Stimulated activated naive CD8-positive, alpha-beta T cell treated with anti-CD3 and anti-CD28 coated beads, Interleukin-15, Interleukin-2, amounts not matched to agents 100 ng/mL and 50 ng/mL, for 24 hours (primary cell): ENCODE measurements around the gene NUP153.
A peak's percentile ranks its signal among the peaks of the same experiment; 100 is the strongest.

ENCODE experiments used
- H3K27ac Mint-ChIP-seq: one replicate; pipeline ENCODE4 v1.8.0; 2021; ENCODE audit warnings: mild to moderate bottlenecking, mixed read lengths
- H3K27me3 Mint-ChIP-seq: one replicate; pipeline ENCODE4 v1.8.0; 2021; ENCODE audit warnings: mixed read lengths
- H3K36me3 Mint-ChIP-seq: one replicate; pipeline ENCODE4 v1.8.0; 2021; ENCODE audit warnings: low read depth, mixed read lengths
- H3K4me1 Mint-ChIP-seq: one replicate; pipeline ENCODE4 v1.8.0; 2021; ENCODE audit warnings: low read depth, mixed read lengths
- H3K4me3 Mint-ChIP-seq: one replicate; pipeline ENCODE4 v1.8.0; 2021; ENCODE audit warnings: mild to moderate bottlenecking, mixed read lengths
- H3K9me3 Mint-ChIP-seq: one replicate; pipeline ENCODE4 v1.8.0; 2021; ENCODE audit warnings: mixed read lengths

The NUP153 gene

DNA sequence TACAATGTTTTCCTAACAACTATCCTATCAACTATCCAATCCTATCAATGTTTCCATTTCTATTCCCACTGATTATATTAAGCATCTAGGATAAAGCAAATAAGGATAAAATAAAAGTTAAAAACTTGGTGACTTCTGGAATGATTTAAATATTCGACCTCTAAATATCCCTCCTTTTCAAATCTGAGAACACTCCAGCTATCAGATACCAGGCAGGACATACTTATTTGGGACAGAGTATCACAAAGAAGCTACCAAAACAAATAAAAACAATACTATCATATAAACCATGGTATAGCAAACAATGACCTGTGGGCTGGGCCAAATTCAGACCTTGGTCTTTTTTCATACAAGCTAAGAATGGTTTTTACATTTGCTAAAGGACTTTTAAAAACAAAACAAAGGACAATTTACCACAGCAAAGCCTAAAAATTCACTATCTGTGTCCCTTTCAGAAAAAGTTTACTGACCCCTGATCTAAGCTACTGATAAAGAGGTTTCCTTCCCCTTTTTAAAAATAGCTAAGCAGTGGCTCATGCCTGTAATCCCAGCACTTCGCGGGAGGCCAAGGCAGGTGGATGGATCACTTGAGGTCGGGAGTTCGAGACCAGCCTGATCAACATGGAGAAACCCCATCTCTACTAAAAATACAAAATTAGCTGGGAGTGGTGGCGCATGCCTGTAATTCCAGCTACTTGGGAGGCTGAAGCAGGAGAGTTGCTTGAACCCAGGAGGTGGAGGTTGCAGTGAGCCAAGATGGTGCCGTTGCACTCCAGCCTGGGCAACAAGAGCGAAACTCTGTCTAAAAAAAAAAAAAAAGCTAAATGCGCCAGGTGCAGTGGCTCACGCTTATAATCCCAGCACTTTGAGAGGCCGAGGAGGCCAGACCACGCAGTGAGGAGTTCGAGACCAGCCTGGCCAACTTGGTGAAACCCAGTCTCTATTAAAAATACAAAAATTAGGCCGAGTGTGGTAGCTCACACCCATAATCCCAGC is 6.0 kb downstream of the NUP153 start:
- Mint-ChIP-seq H3K4me1 (peaks cover 66% of the 10 kb centered on the region), H3K27me3 (no peaks in the 10 kb centered on the region), H3K4me3 (peak overlapping the region; percentile 41), H3K9me3 (no peaks in the 10 kb centered on the region), H3K27ac (peak overlapping the region; percentile 63), H3K36me3 (peaks cover 30% of the 10 kb centered on the region)

DNA sequence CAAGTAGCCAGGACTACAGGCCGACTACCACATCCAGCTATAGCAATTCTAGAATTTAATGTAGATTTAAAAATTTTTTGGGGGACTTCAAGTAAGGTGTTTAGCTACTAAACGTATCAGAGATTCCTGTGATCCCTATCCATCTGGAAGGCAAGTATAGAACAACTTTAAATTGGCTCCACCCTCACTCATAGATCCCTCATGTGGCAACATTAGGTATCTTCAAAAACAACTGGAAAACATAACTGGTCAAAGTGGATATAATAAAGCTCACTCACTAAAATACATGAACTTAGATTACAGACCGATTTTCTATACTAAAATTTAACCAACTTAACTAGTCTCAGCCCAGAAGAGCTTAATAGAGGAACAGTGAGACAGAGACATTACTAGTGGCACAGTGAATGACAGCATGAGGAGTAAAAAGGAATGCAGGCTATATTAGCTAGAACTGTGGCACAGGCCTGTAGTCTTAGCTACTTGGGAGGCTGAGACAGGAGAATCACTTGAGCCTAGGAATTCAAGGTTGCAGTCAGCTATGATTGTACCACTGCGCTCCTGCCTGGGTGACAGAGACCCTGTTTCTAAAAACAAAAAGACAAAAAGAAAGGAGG is 14.7 kb downstream of the NUP153 start:
- no peaks in the 10 kb centered on the region for H3K9me3 Mint-ChIP-seq
- H3K27me3 Mint-ChIP-seq: no peaks in the 10 kb centered on the region
- peaks cover 69% of the 10 kb centered on the region for H3K4me1 Mint-ChIP-seq
- peaks cover 36% of the 10 kb centered on the region for H3K36me3 Mint-ChIP-seq
- no peak overlapping the region for H3K4me3 Mint-ChIP-seq
- H3K27ac Mint-ChIP-seq: no peak overlapping the region

DNA sequence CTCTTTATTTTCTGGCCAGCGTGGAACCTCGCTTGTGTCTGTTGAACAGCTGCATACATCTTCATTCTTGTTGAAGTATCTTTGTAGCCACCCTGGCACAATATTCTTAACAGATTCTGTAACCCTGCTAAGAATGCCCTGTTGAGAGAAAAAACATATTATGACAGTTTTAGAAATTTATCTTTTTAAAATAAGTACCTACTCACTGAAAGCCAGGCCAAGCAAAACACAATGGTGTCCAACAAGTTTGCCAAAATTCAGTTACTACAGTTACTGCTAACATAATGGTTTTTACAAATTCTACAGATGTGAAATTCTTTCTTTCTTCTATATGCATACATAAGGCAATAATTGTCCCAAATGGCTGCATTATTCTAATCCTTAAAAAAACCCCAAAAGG is 18.2 kb downstream of the NUP153 start:
- peaks cover 58% of the 10 kb centered on the region for H3K4me1 Mint-ChIP-seq
- peaks cover 49% of the 10 kb centered on the region for H3K36me3 Mint-ChIP-seq
- H3K27ac Mint-ChIP-seq: no peak overlapping the region
- H3K4me3 Mint-ChIP-seq: no peak overlapping the region
- H3K27me3 Mint-ChIP-seq: no peaks in the 10 kb centered on the region
- H3K9me3 Mint-ChIP-seq: no peaks in the 10 kb centered on the region

DNA sequence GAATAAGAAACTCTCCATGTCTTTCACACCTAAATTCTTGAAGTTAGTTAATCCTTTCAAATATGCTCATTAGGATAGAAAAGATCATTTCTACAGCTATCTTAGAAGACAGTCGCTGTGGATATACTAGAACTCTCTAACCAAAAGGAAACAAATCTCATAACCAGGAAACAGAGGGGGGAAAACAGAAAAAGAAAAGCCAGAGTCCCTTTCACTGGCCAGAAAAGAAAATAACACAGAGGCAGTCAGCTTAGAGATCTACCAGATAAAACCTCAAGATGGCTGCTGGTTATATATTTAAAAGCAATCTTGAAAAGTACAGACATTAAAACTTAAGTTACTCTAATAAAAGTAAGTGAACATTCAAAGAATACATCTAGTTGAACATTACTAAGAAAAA is 19.6 kb downstream of the NUP153 start:
- no peak overlapping the region for H3K4me3 Mint-ChIP-seq
- no peaks in the 10 kb centered on the region for H3K9me3 Mint-ChIP-seq
- peaks cover 53% of the 10 kb centered on the region for H3K4me1 Mint-ChIP-seq
- peak overlapping the region; percentile 49 for H3K27ac Mint-ChIP-seq
- peaks cover 57% of the 10 kb centered on the region for H3K36me3 Mint-ChIP-seq
- H3K27me3 Mint-ChIP-seq: no peaks in the 10 kb centered on the region

DNA sequence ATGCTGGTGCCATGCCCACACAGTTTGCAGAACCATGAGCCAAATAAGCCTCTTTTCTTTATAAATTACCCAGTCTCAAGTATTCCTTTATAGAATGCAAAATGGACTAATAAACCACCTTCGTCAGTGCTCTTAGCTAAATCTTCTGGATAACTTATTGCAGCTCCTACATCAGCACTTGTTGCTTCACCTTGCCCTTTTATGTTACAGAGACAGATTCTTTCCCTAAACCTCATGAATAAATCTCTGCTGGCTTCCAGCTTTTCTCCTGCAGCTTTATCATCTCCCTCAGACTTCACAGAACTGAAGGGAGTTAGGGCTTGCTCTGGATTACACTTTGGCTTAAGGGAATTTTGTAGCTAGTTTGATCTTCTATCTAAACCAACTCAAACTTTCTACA is 22.6 kb downstream of the NUP153 start:
- Mint-ChIP-seq H3K4me3 (no peak overlapping the region), H3K36me3 (peaks cover 84% of the 10 kb centered on the region), H3K27ac (no peak overlapping the region), H3K4me1 (peaks cover 56% of the 10 kb centered on the region), H3K9me3 (no peaks in the 10 kb centered on the region), H3K27me3 (no peaks in the 10 kb centered on the region)

DNA sequence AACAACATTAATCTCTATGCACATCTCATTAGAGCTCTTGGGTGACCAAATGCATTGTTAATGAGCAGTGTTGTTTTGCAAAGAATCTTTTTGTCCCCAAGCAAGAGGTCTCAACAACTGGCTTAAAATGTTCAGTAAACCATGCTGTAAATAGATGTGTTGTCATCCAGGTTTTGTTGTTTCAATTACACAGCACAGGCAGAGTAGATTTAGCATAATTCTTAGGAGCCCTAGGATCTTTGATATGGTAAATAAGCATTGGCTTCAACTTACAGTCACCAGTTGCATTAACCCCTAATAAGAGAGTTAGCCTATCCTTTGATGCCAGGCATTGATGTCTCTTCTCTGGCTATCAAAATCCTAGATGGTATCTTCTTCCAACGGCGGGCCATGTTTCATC is 23.3 kb downstream of the NUP153 start:
- peaks cover 63% of the 10 kb centered on the region for H3K4me1 Mint-ChIP-seq
- H3K36me3 Mint-ChIP-seq: peaks cover 90% of the 10 kb centered on the region

DNA sequence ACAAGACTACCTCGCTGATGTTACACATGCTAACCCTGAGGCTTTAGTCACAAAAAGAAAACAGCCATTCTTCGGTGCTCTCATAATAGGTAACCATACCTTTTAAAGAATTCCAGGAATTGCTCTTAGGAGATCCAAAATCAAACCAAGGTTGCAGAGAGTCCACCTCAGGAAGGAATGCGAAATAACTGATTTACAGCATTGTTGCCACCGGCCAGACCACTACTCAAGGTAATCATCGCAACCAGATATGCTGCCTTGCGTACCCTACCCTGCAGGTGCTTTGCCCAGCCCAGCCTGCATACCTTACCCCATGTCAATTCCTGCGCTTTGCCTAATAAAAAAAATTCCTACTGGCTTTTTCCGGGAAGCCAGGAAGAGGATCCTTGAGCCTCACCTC is 27.0 kb downstream of the NUP153 start:
- H3K27ac Mint-ChIP-seq: no peak overlapping the region
- H3K9me3 Mint-ChIP-seq: no peaks in the 10 kb centered on the region
- H3K4me1 Mint-ChIP-seq: peaks cover 72% of the 10 kb centered on the region
- H3K36me3 Mint-ChIP-seq: peaks cover 85% of the 10 kb centered on the region
- no peaks in the 10 kb centered on the region for H3K27me3 Mint-ChIP-seq
- no peak overlapping the region for H3K4me3 Mint-ChIP-seq

More for the DNA sequence above, 23.3 kb downstream of the NUP153 start:
- no peaks in the 10 kb centered on the region for H3K27me3 Mint-ChIP-seq
- H3K27ac Mint-ChIP-seq: no peak overlapping the region
- H3K4me3 Mint-ChIP-seq: no peak overlapping the region
- no peaks in the 10 kb centered on the region for H3K9me3 Mint-ChIP-seq

DNA sequence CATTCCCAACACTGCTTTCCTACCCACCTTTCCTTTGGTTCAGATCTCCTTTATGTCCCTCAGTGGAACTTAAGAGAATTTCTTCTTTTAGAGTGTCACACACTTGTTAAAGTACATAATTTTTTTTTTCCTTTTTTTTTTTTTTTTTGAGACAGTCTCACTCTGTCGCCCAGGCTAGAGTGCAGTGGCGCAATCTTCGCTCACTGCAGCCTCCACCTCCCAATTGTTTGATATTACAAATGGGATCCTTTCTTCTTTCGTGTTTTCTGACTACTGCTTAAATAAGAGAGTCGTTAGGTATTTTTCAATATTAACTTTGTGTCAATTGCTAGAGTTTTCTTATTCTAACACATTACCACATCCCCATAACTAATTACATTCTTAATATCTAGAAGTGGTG is 29.1 kb downstream of the NUP153 start:
- peaks cover 85% of the 10 kb centered on the region for H3K36me3 Mint-ChIP-seq
- H3K4me1 Mint-ChIP-seq: peaks cover 73% of the 10 kb centered on the region
- no peaks in the 10 kb centered on the region for H3K27me3 Mint-ChIP-seq
- H3K27ac Mint-ChIP-seq: no peak overlapping the region
- no peaks in the 10 kb centered on the region for H3K9me3 Mint-ChIP-seq
- no peak overlapping the region for H3K4me3 Mint-ChIP-seq

DNA sequence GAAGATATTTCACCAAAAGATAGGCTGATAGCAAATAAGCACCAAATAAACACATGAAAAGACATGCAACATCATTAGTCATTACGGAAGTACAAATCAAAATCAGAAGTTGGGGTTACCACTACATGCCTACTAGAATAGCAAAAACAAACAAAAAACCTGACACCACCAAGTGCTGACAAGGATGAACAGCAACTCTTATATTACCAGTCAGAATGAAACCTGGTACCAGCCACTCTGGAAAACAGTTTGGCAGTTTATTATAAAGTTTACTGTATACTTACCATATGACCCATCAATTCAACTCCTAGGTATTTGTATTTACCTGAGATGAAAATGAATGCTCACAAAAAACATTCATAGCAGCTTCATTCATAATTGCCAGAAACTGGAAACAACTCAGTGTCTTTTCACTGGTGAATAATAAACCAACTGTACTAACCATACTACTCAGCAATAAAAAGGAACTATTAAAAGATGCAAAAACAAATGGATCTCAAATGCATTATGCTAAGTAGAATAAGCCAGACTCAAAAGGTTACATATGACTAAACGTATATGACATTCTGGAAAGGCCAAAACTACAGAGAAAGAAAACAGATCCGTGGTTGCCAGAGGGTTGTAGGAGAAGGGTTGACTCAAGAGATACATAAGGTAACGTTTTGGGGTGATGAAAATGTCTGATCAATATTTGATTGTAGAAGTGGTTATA is 33.0 kb downstream of the NUP153 start:
- H3K4me3 Mint-ChIP-seq: no peak overlapping the region
- H3K27ac Mint-ChIP-seq: peak overlapping the region; percentile 55
- H3K36me3 Mint-ChIP-seq: peaks cover 85% of the 10 kb centered on the region
- H3K4me1 Mint-ChIP-seq: peaks cover 43% of the 10 kb centered on the region
- no peaks in the 10 kb centered on the region for H3K27me3 Mint-ChIP-seq
- no peaks in the 10 kb centered on the region for H3K9me3 Mint-ChIP-seq

DNA sequence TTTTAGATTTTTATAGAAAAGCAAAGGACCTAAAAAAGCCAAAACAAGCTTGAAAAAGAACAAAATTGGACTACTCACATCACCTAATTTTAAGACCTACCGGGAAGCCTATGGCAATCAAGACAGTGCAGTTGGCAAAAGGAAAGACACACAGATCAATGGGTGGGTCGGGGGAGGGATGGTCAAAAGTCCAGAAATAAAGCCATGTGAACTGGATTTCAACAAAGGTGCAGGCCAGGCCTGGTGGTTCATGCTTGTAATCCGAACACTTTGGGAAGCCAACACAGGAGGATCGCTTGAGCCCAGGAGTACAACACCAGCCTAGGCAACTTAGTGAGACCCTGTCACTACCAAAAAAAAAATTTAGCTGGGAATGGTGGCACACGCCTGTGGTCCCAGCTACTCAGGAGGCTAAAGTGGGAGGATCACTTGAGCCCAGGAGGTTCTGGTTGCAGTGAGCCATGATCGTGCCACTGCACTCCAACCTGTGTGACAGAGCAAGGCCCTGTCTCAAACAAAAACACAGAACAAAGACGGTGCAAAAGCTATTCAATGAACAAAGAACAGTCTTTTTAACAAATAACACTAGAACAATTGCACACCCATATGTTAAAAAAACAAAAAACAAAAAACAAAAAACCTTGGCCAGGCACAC is 34.5 kb downstream of the NUP153 start:
- Mint-ChIP-seq H3K27me3 (no peaks in the 10 kb centered on the region), H3K4me3 (no peak overlapping the region), H3K36me3 (peaks cover 85% of the 10 kb centered on the region), H3K27ac (no peak overlapping the region), H3K4me1 (peaks cover 29% of the 10 kb centered on the region), H3K9me3 (no peaks in the 10 kb centered on the region)

DNA sequence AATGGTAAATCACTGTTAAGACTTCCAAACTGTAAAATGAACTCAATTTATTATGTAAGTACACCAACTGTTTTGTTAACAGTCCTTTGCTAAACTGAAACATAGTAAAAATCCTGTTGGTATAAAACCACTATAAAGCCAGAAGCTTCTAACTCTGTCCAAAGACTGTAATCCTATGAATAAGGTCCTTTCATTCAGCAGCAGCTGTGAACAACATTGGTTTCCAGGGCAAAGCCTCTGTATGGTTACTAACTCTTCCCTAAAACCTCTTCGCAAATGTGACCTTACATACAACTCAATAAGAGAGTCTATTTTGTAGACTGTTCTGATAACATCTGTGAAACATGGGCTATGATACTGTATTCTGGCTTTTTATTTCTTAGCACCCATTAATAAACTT is 40.1 kb downstream of the NUP153 start:
- no peak overlapping the region for H3K4me3 Mint-ChIP-seq
- H3K36me3 Mint-ChIP-seq: peaks cover 89% of the 10 kb centered on the region
- peaks cover 36% of the 10 kb centered on the region for H3K4me1 Mint-ChIP-seq
- no peaks in the 10 kb centered on the region for H3K9me3 Mint-ChIP-seq
- H3K27me3 Mint-ChIP-seq: no peaks in the 10 kb centered on the region
- no peak overlapping the region for H3K27ac Mint-ChIP-seq

DNA sequence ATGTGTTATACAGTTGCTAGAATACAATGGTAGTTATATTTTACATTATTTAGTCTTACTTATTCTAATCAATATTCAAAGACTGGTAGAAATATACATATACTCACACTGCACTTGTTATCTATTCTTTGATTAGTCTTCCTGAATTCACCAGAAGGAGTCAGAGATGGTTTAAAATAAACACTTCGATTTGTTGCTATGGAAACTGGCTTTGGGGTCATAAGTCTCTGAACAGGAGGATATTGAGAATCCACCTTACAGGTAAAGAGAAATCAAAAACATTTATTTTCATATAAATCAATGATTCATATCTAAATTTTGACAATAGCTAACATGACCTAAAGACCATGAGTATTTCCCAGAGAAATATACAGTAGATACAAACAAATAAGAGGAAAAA is 41.6 kb downstream of the NUP153 start:
- H3K4me1 Mint-ChIP-seq: peaks cover 36% of the 10 kb centered on the region
- H3K36me3 Mint-ChIP-seq: peaks cover 87% of the 10 kb centered on the region
- no peaks in the 10 kb centered on the region for H3K27me3 Mint-ChIP-seq
- H3K4me3 Mint-ChIP-seq: no peak overlapping the region
- no peaks in the 10 kb centered on the region for H3K9me3 Mint-ChIP-seq
- H3K27ac Mint-ChIP-seq: no peak overlapping the region

DNA sequence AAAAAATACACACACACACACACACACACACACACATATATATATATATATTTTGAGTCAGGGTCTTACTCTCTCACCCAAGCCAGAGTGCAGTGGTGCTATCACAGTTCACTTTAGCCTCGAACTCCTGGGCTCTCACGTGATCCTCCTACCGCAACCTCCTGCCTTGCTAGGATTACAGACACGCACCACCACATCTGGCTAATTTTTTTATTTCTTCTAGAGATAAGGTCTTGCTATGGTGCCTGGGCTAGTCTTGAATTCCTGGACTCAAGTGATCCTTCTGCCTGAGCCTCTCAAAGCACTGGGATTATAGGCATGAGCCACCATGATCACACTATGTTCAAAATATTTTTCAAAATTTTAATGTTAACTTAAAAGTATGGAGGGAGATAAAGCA is 43.5 kb downstream of the NUP153 start:
- H3K9me3 Mint-ChIP-seq: no peaks in the 10 kb centered on the region
- no peak overlapping the region for H3K4me3 Mint-ChIP-seq
- peaks cover 37% of the 10 kb centered on the region for H3K4me1 Mint-ChIP-seq
- H3K27me3 Mint-ChIP-seq: no peaks in the 10 kb centered on the region
- H3K27ac Mint-ChIP-seq: no peak overlapping the region
- peaks cover 85% of the 10 kb centered on the region for H3K36me3 Mint-ChIP-seq

DNA sequence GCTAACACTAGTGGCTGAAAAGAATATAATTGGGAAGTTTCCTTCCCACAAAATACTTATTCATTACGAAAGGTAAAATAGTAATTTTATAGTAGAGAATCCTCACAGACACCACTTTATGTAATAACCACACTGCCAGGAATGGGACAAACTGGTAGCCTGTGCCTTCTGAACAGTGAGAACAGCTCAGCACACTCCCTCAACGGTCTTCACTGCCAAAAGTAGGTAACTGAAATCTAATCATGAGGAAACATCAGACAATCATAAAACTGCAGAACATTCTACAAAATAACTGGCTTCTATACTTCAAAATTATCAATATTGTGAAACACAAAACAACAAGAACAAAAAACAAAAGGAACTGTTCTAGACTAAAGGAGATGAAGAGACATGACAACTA is 44.1 kb downstream of the NUP153 start:
- peaks cover 84% of the 10 kb centered on the region for H3K36me3 Mint-ChIP-seq

More for the DNA sequence above, 44.1 kb downstream of the NUP153 start:
- no peak overlapping the region for H3K27ac Mint-ChIP-seq
- no peaks in the 10 kb centered on the region for H3K27me3 Mint-ChIP-seq
- no peaks in the 10 kb centered on the region for H3K9me3 Mint-ChIP-seq
- no peak overlapping the region for H3K4me3 Mint-ChIP-seq
- peaks cover 40% of the 10 kb centered on the region for H3K4me1 Mint-ChIP-seq
